Measurements from ENCODE around the gene BPTF.
A peak's percentile ranks its signal among the peaks of the same experiment; 100 is the strongest.
"Not testable (repeated sequence)": the region's sequence is repeated elsewhere in the genome, so short reads cannot be mapped to it uniquely, and the experiment has no call there.

BPTF gene

GRCh38 chr17:67993153-67993997 is 168.1 kb downstream of the BPTF start:
- Histone ChIP-seq H3K36me3 (ENCODE audit: control insufficient read depth, insufficient read depth, low read length) (no peaks in the 10 kb centered on the region), H3K4me2 (ENCODE audit: low read length) (peak overlapping the region; percentile 88), H3K9me3 (ENCODE audit: control insufficient read depth, low read length) (no peaks in the 10 kb centered on the region), H3K27ac (peak overlapping the region; percentile 95), H3K9ac (peak overlapping the region; percentile 90), H3K4me3 (ENCODE audit: low read depth, low read length) (peak overlapping the region; percentile 78), H3K27me3 (ENCODE audit: control insufficient read depth, insufficient read depth, low read length) (no peaks in the 10 kb centered on the region), H3K79me2 (no peaks in the 10 kb centered on the region), H2AFZ (peak overlapping the region; percentile 99), H3K4me1 (peaks cover 9% of the 10 kb centered on the region)
- no peak for TF ChIP-seq CTCF (IDR thresholded peaks at IDR 0.05)

GRCh38 chr17:67993998-67994361 is 168.7 kb downstream of the BPTF start:
- peak overlapping the region; percentile 90 for H3K9ac ChIP-seq
- peaks cover 9% of the 10 kb centered on the region for H3K4me1 ChIP-seq
- H3K9me3 ChIP-seq (ENCODE audit: control insufficient read depth, low read length), result no peaks in the 10 kb centered on the region
- peak overlapping the region; percentile 93 for H2AFZ ChIP-seq
- TF ChIP-seq CTCF (IDR thresholded peaks at IDR 0.05), result no peak
- H3K4me2 ChIP-seq (ENCODE audit: low read length), result peak overlapping the region; percentile 88
- H3K79me2 ChIP-seq, result no peaks in the 10 kb centered on the region
- peak overlapping the region; percentile 95 for H3K27ac ChIP-seq
- no peaks in the 10 kb centered on the region for H3K36me3 ChIP-seq (ENCODE audit: control insufficient read depth, insufficient read depth, low read length)
- no peaks in the 10 kb centered on the region for H3K27me3 ChIP-seq (ENCODE audit: control insufficient read depth, insufficient read depth, low read length)
- peak overlapping the region; percentile 70 for H3K4me3 ChIP-seq (ENCODE audit: low read depth, low read length)

- no peaks in the 10 kb centered on the region for H3K36me3 ChIP-seq (ENCODE audit: control insufficient read depth, insufficient read depth, low read length)
- H3K4me3 ChIP-seq (ENCODE audit: low read depth, low read length), result peak overlapping the region; percentile 67
- H3K79me2 ChIP-seq, result no peaks in the 10 kb centered on the region
- peaks cover 9% of the 10 kb centered on the region for H3K4me1 ChIP-seq
- peak overlapping the region; percentile 89 for H3K27ac ChIP-seq
- TF ChIP-seq CTCF (IDR thresholded peaks at IDR 0.05), result peak; percentile 5
- no peaks in the 10 kb centered on the region for H3K9me3 ChIP-seq (ENCODE audit: control insufficient read depth, low read length)
- peak overlapping the region; percentile 65 for H3K9ac ChIP-seq
- peak overlapping the region; percentile 93 for H2AFZ ChIP-seq
- H3K4me2 ChIP-seq (ENCODE audit: low read length), result peak overlapping the region; percentile 96
- H3K27me3 ChIP-seq (ENCODE audit: control insufficient read depth, insufficient read depth, low read length), result no peaks in the 10 kb centered on the region
These were observed 169.7 kb downstream of the BPTF start for GRCh38 chr17:67994817-67995569.

- Histone ChIP-seq H3K4me3 (ENCODE audit: low read depth, low read length) (peak overlapping the region; percentile 67), H2AFZ (peak overlapping the region; percentile 93)
These were observed 170.4 kb downstream of the BPTF start for GRCh38 chr17:67995570-67996263.

GRCh38 chr17:67996301-67997171 is 171.2 kb downstream of the BPTF start, which contains the start of gene C17orf58:
Gene C17orf58 (minus strand): TSS chr17:67996469. CDS start chr17:67996198, 271 bp downstream.
- Histone ChIP-seq H3K4me3 (ENCODE audit: low read depth, low read length) (peak within 1 kb of the TSS; percentile 67), H3K4me2 (ENCODE audit: low read length) (peak within 1 kb of the TSS; percentile 96), H2AFZ (peak within 1 kb of the TSS; percentile 93), H3K27ac (peak within 1 kb of the TSS; percentile 89), H3K9ac (peak within 1 kb of the TSS; percentile 65)
- not testable (repeated sequence) for H3K79me2 ChIP-seq; H3K27me3 ChIP-seq (ENCODE audit: control insufficient read depth, insufficient read depth, low read length); H3K4me1 ChIP-seq; H3K36me3 ChIP-seq (ENCODE audit: control insufficient read depth, insufficient read depth, low read length); H3K9me3 ChIP-seq (ENCODE audit: control insufficient read depth, low read length)

More at GRCh38 chr17:67995570-67996263, 170.4 kb downstream of the BPTF start:
- peak overlapping the region; percentile 89 for H3K27ac ChIP-seq
- peak overlapping the region; percentile 65 for H3K9ac ChIP-seq
- H3K9me3 ChIP-seq (ENCODE audit: control insufficient read depth, low read length), result no peaks in the 10 kb centered on the region
- no peaks in the 10 kb centered on the region for H3K79me2 ChIP-seq
- TF ChIP-seq CTCF (IDR thresholded peaks at IDR 0.05), result no peak
- no peaks in the 10 kb centered on the region for H3K27me3 ChIP-seq (ENCODE audit: control insufficient read depth, insufficient read depth, low read length)
- H3K4me1 ChIP-seq, result peaks cover 9% of the 10 kb centered on the region
- H3K4me2 ChIP-seq (ENCODE audit: low read length), result peak overlapping the region; percentile 96
- H3K36me3 ChIP-seq (ENCODE audit: control insufficient read depth, insufficient read depth, low read length), result no peaks in the 10 kb centered on the region

Measured in parathyroid adenoma (tissue), 2 donors.